ENCODE data around the gene CLCN6.

GRCh38 chr1:11888206-11888876 is 82.3 kb downstream of the CLCN6 start:
- TF ChIP-seq SP1 (IDR thresholded peaks at IDR 0.05) (no peak), L3MBTL2 (conservative IDR thresholded peaks at IDR 0.05) (no peak)

Data from HEK293T (cell line).